Measurements from ENCODE around the gene NUP205.

NUP205 gene

GRCh38 chr7:135584362-135585353, 26.9 kb downstream of the NUP205 start:
- H3K4me2 ChIP-seq (ENCODE audit: low read length), result no peak overlapping the region
- no peaks in the 10 kb centered on the region for H4K20me1 ChIP-seq (ENCODE audit: insufficient read depth, low read length)
- no peaks in the 10 kb centered on the region for H3K4me1 ChIP-seq (ENCODE audit: insufficient read depth, low read length, severe bottlenecking)
- H2AFZ ChIP-seq (ENCODE audit: low read length), result no peak overlapping the region
- no peaks in the 10 kb centered on the region for H3F3A ChIP-seq (ENCODE audit: insufficient read depth, low read length)
- peaks cover 96% of the 10 kb centered on the region for H3K36me3 ChIP-seq (ENCODE audit: insufficient read depth, low read length)
- H3K9ac ChIP-seq (ENCODE audit: low read length), result no peak overlapping the region
- H3K27ac ChIP-seq (ENCODE audit: low read depth, low read length, poor library complexity, severe bottlenecking), result no peak overlapping the region
- H3K4me3 ChIP-seq (ENCODE audit: low read depth, low read length, poor library complexity, severe bottlenecking), result no peak overlapping the region
- TF ChIP-seq, protein P1, sequence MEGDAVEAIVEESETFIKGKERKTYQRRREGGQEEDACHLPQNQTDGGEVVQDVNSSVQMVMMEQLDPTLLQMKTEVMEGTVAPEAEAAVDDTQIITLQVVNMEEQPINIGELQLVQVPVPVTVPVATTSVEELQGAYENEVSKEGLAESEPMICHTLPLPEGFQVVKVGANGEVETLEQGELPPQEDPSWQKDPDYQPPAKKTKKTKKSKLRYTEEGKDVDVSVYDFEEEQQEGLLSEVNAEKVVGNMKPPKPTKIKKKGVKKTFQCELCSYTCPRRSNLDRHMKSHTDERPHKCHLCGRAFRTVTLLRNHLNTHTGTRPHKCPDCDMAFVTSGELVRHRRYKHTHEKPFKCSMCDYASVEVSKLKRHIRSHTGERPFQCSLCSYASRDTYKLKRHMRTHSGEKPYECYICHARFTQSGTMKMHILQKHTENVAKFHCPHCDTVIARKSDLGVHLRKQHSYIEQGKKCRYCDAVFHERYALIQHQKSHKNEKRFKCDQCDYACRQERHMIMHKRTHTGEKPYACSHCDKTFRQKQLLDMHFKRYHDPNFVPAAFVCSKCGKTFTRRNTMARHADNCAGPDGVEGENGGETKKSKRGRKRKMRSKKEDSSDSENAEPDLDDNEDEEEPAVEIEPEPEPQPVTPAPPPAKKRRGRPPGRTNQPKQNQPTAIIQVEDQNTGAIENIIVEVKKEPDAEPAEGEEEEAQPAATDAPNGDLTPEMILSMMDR (IDR thresholded peaks at IDR 0.05; ENCODE audit: low read length), result no peak
- no peaks in the 10 kb centered on the region for H3K79me2 ChIP-seq (ENCODE audit: insufficient read depth, low read length)
- H3K9me3 ChIP-seq (ENCODE audit: low read length), result no peaks in the 10 kb centered on the region
- no peaks in the 10 kb centered on the region for H3K9me2 ChIP-seq (ENCODE audit: low read depth, low read length)
- H3K27me3 ChIP-seq (ENCODE audit: insufficient read depth, low read length), result no peaks in the 10 kb centered on the region

DNA sequence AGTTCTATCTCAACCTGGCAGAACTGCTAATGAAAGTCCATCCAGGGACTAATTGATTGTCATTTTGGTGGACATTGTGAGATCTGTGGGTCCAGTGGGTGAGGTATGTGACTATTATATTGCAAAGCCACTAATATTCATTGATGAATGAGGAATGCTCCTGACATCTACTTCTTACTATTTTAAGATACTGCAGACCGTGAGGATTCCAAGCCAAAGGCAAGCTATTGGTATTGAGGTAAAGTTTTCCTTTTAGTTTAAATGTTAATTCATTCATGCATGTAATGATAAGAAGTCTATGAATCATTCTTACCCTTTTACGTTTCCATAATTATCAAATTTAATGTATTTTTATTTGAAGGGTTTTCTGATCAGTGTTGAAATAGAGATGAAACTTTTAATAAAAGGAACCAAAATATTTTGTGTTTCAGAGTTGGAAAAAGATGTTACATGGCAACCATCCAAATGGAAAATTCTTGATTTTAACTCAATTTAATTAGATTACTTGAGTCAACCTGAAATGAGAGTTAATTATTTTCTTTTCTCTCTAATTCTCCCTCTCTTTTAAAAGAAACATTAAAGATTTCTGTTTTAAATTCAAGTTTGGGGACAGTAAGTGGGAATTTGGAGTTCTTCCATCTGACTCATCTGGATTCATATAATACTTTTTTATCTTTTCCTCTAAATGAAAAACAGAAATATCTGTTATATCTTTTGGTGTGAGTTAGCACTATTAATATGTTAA, 39.6 kb downstream of the NUP205 start:
- Histone ChIP-seq H3K36me3 (ENCODE audit: insufficient read depth, low read length) (peaks cover 95% of the 10 kb centered on the region), H3K4me2 (ENCODE audit: low read length) (no peak overlapping the region), H3K79me2 (ENCODE audit: insufficient read depth, low read length) (no peaks in the 10 kb centered on the region), H3K27me3 (ENCODE audit: insufficient read depth, low read length) (no peaks in the 10 kb centered on the region), H3K4me3 (ENCODE audit: low read depth, low read length, poor library complexity, severe bottlenecking) (no peak overlapping the region), H3K4me1 (ENCODE audit: insufficient read depth, low read length, severe bottlenecking) (no peaks in the 10 kb centered on the region), H4K20me1 (ENCODE audit: insufficient read depth, low read length) (no peaks in the 10 kb centered on the region), H3F3A (ENCODE audit: insufficient read depth, low read length) (no peaks in the 10 kb centered on the region), H3K9me2 (ENCODE audit: low read depth, low read length) (no peaks in the 10 kb centered on the region), H3K27ac (ENCODE audit: low read depth, low read length, poor library complexity, severe bottlenecking) (no peak overlapping the region), H3K9ac (ENCODE audit: low read length) (no peak overlapping the region), H3K9me3 (ENCODE audit: low read length) (no peaks in the 10 kb centered on the region), H2AFZ (ENCODE audit: low read length) (no peak overlapping the region)
- TF ChIP-seq, protein P1 (IDR thresholded peaks at IDR 0.05; ENCODE audit: low read length), result no peak
- TF ChIP-seq EZH2 (IDR thresholded peaks at IDR 0.05; ENCODE audit: borderline replicate concordance, low read length), result no peak

DNA sequence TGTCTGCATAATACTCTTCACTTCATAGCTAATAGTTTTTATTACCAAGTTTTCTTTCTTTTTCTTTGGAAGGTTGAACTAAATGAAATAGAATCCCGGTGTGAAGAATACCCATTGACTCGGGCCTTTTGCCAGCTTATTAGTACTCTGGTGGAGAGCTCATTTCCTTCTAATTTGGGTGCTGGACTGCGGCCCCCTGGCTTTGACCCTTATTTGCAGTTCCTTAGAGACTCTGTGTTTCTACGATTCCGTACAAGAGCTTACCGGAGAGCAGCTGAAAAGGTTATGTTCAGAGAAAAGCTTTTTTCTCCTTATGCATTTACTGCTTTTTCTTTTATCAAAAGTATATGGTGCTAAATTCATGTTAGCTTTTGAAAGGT, 40.2 kb downstream of the NUP205 start:
- Histone ChIP-seq H3K4me3 (ENCODE audit: low read depth, low read length, poor library complexity, severe bottlenecking) (no peak overlapping the region), H3K9me3 (ENCODE audit: low read length) (no peaks in the 10 kb centered on the region), H3K4me2 (ENCODE audit: low read length) (no peak overlapping the region), H3K79me2 (ENCODE audit: insufficient read depth, low read length) (no peaks in the 10 kb centered on the region), H3F3A (ENCODE audit: insufficient read depth, low read length) (no peaks in the 10 kb centered on the region), H3K36me3 (ENCODE audit: insufficient read depth, low read length) (peaks cover 95% of the 10 kb centered on the region), H4K20me1 (ENCODE audit: insufficient read depth, low read length) (no peaks in the 10 kb centered on the region), H3K9me2 (ENCODE audit: low read depth, low read length) (no peaks in the 10 kb centered on the region), H3K27ac (ENCODE audit: low read depth, low read length, poor library complexity, severe bottlenecking) (no peak overlapping the region), H3K9ac (ENCODE audit: low read length) (no peak overlapping the region), H2AFZ (ENCODE audit: low read length) (no peak overlapping the region), H3K4me1 (ENCODE audit: insufficient read depth, low read length, severe bottlenecking) (no peaks in the 10 kb centered on the region), H3K27me3 (ENCODE audit: insufficient read depth, low read length) (no peaks in the 10 kb centered on the region)
- no peak for TF ChIP-seq EZH2 (IDR thresholded peaks at IDR 0.05; ENCODE audit: borderline replicate concordance, low read length)
- TF ChIP-seq, protein P1 (IDR thresholded peaks at IDR 0.05; ENCODE audit: low read length), result no peak

Measured in OCI-LY1 (cell line).